SK-N-SH (cell line): ENCODE results near the gene TIGIT.

Experiments used
- CTCF ChIP-seq: fragments of 200-600 bp; sonication (generic); IDR thresholded peaks from 2 replicates; pipeline ENCODE4 v1.6.1; 2017; ENCODE audit warnings: antibody characterized with exemption, mild to moderate bottlenecking, moderate library complexity
- ELF1 ChIP-seq: IDR thresholded peaks from 2 replicates; pipeline ENCODE4 v1.4.0; 2012
- FOSL2 ChIP-seq: IDR thresholded peaks from 2 replicates; pipeline ENCODE4 v1.4.0; 2012; ENCODE audit warnings: low read depth, mild to moderate bottlenecking, moderate library complexity, borderline replicate concordance
- RCOR1 ChIP-seq: fragments of 150-350 bp; IDR thresholded peaks from 2 replicates; pipeline ENCODE4 v1.6.1; 2017; ENCODE audit warnings: antibody characterized with exemption, low read length
- ZBTB33 ChIP-seq: IDR thresholded peaks from 2 replicates; pipeline ENCODE4 v1.4.0; 2012; ENCODE audit warnings: low read depth, borderline replicate concordance

GRCh38 chr3:114318295-114318694, 24.5 kb downstream of the TIGIT start:
- no peak for TF ChIP-seq CTCF
- TF ChIP-seq RCOR1, result no peak
- TF ChIP-seq FOSL2, result no peak
- TF ChIP-seq ZBTB33, result no peak
- TF ChIP-seq ELF1, result no peak
